ENCODE measurements around the gene PRKCH.

PRKCH gene

GRCh38 chr14:61551384-61551783, 230.0 kb downstream of the PRKCH start:
- no peak for DNase-seq (ENCODE audit: low read depth in 2 of 2)

- DNase-seq (ENCODE audit: low read depth in 2 of 2) = no peak
Observed at GRCh38 chr14:61552241-61552640, 230.9 kb downstream of the PRKCH start.

DNA sequence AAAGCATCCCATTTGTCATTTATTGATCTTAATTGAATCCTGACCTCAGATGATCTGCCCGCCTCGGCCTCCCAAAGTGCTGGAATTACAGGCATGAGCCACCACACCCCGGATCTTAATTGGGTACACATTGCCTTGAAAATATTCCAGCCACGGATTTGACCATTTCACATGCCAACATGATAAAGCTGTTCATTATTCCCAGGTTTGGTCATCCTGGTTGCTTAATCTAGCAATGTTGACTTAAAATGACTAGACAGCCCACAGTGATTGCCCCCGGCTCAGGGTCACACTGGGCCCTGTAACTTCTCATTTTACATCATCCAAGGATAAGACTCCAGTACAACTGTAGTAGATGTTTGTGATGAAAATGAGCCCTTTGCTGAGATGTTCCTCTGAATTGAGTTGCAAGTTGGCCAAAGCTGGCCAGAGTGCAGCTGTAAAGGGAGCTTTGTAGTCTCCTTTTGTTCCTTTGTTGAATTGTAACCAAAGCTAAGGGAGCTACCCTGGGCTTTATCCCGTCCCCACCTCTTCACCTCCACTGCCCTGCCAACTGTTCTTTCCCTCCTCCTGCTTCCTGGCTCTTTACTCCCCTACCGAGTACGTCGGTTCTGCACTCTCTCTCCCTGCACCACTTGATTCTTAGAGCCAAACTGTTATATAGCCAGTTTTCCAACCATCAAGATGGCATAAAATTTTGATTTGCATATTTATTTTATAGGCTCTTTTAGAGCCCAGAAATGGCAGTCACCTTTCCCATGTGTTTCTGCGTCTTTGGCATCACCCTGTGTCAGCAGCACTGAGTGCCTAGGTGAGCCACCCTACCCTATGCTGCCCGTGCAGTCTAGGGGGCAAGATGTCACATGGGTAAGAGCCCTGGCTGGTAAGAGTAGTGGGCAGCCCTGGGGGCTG, 232.6 kb downstream of the PRKCH start:
- DNase-seq (ENCODE audit: low read depth in 2 of 2) = no peak

DNA sequence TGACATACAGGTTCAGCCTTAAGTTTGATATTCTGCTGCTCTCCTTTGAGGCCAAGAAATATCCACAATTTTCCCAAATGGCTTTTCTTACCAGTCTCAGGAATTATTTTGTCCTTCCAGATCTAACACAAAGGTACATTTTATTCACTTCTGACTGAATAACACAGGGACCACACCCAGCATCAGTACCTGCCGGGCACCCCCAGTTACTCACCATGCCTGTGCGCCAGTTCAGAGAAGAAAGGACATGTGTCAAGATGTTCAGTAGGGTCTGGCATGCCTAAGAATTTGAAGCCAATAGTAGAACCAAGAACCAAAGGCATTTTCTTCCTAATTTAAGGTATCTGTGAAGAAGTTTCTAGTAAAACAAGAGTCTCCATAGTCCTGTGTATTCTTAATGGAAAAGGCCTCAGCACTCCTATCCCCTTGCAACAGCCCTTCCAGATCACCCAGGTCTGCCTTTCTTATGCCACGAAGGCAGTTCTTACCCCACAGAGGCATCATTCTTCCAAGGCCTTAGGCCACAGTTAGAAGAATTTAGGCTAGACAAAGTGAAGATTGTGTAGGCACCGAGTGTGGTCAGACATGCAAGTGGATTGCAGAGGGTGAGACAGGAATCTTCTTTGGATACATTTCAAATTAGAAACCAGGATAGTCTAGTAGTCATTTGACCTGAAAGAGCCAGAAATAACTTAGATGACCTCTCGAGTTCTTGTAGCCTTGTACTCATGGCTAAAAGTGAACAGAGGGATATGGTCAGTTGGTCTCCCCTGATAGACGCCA, 233.9 kb downstream of the PRKCH start:
- DNase-seq (ENCODE audit: low read depth in 2 of 2) = no peak

DNA sequence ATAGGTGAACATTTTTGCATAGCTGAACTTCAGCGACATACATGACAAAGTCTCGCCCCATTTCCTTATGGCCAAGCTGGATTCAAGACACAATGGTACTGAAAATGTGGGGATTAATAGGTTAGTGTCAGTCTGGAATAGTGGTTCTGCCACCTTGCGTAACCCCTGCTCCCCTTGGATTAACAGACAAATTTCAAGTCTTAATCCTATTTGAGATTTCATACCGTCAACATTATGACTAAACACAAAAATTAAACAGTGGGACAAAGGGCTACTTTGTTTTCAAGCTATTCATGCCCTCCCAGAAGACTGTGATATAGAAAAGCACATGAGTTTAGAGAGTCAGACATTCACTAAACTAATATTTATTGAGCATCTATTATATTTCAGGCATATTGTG, 235.1 kb downstream of the PRKCH start:
- DNase-seq (ENCODE audit: low read depth in 2 of 2) = no peak

DNA sequence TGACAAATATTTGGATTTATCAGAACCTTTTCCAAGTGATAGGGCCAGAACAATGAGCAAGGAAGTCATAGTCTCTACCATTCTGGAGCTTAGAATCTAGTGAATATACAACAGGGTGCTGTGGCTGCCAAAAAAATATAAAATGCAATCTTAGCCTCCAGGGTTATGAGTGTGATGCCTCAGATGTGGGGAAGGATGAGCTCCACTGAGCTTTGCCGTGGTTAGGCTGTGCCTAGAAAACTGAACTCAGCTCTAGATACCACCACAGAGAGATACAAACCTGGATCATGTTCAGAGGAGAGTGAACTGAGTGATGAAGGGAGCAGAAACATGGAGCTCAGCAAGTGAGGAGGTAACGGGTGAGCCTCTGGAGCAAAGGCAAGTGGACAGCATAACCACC, 235.9 kb downstream of the PRKCH start:
- DNase-seq (ENCODE audit: low read depth in 2 of 2) = no peak

- DNase-seq (ENCODE audit: low read depth in 2 of 2) = no peak
Observed at GRCh38 chr14:61557854-61558253, 236.5 kb downstream of the PRKCH start.

- DNase-seq (ENCODE audit: low read depth in 2 of 2) = no peak
Observed at GRCh38 chr14:61558271-61558670, 236.9 kb downstream of the PRKCH start.

GRCh38 chr14:61559641-61560201, 238.3 kb downstream of the PRKCH start:
- DNase-seq (ENCODE audit: low read depth in 2 of 2) = no peak

GRCh38 chr14:61560323-61560722, 238.9 kb downstream of the PRKCH start:
- no peak for DNase-seq (ENCODE audit: low read depth in 2 of 2)

DNA sequence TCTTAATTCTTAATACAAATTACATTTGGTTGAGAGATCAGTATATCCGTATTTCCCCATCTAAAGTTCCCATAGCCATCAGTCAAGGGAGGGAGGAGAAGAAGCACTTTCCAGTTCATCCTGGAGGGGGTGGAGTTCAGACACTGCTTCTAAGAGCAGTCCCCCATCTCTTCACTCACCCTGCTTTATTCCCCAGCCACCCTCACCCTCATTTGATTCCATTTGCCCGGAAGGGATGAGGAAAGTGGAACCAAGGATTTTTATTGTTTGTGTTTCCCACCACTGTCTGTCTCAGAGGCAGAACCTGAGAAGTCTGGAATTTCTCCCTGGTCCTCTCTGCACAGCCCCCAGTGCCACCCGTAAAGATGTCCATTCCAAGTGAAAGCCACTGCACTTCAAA, 239.7 kb downstream of the PRKCH start:
- DNase-seq (ENCODE audit: low read depth in 2 of 2) = no peak

DNA sequence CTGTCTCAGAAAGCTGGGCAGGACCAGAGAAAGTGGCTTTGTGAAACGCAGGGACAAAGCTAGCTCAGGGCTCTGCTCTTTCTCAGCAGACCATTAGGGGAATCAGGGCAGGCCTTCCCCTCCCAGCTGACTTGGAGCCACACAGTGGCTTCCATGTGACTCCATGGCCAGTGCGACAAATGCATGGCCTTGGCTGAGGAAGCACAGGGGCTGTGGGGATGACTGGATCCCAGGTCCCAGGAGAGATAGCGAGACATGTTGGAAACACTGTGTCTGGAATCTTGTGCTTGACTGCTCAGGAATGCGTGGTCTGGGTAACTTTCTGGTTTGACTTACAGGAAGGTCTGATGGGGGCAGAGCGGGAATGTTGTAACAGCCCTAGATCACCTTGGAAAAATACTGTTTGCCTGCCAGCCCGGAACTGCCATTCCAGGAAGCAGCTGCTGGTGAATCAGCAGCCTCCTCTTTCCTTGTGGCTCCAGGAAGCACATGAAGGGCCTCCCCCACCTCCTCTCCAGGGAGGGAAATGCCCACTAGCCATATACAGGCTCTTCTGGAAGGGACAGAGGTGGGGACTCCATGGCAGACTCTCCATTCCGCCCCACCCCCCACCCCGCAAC, 240.4 kb downstream of the PRKCH start:
- no peak for DNase-seq (ENCODE audit: low read depth in 2 of 2)

GRCh38 chr14:61562321-61563161, 241.2 kb downstream of the PRKCH start:
- DNase-seq (ENCODE audit: low read depth in 2 of 2) = no peak

DNA sequence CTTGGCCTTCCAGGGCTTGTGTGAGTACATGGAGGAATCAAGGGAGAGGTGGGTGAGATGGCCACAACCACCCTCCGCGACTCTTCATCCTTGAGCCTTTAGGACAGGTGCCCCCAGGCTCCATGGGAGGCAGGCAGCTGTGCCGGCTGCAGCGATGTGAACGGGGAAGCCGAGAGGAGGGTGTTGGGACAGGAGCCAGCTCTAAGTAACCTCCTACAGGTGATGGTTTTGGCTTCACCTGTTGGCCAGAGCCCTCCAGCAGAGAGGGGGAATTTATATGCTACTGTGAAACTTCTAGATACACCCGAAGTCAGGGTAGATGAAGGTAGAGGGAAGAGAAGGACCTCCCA, 241.8 kb downstream of the PRKCH start:
- DNase-seq (ENCODE audit: low read depth in 2 of 2) = no peak

GRCh38 chr14:61563880-61564617, 242.7 kb downstream of the PRKCH start:
- DNase-seq (ENCODE audit: low read depth in 2 of 2) = no peak

DNA sequence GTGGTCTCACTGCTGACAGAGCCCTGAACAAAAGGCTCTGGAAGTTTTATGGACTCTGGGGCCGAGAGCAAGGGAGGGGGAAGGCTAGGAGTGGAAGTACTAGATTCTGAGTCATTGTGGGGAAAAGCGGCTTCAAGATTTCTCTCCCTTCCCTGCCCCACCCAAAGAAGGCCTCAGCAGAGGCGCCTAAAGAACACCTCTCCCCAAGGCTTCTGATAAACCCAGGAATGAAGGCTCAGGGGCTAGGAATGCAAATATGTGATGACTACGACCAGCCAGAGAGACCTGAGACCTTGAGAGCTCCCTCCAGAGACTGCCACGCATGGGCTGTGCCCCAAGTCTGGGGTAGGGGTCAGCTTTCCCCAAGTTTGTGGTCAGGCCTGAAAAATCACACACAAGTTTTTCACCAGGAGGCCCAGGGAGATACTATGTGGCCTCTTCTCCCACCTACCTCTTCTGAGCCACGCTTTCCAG, 243.3 kb downstream of the PRKCH start:
- DNase-seq (ENCODE audit: low read depth in 2 of 2) = no peak

- DNase-seq (ENCODE audit: low read depth in 2 of 2) = no peak
Observed at GRCh38 chr14:61565181-61565580, 243.8 kb downstream of the PRKCH start.

DNA sequence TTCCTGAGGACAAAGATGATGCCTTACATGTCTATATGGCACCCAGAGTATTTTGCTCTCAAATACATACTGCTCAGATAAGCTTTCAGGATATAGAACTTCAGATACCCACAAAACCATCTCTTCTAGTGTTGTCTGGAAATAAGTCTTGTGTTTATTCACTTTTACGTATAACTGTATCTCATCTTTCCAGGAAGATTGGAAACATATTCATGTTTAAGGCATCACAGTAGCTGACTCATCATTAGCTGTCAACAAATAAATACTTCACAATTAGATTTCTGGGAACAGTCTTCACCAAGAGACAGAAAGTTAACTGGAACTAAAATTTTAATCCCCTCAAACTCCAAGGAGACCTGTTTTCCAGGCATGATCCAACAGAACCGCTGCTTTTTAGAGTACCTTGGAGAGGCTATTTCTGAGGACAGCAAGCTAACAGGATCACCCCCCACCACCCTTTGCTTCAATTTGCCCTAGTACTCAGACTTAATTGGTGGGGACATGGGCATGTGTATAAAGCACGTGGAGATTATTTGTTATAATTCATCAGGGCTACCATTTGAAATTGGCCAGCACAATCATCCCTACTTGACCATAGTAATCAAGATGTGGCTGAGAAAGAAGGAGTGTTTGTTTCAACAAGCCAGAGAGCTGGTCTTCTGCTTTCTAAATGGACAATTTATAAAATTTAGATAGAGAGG, 244.6 kb downstream of the PRKCH start:
- DNase-seq (ENCODE audit: low read depth in 2 of 2) = no peak

GRCh38 chr14:61566537-61567225, 245.3 kb downstream of the PRKCH start:
- DNase-seq (ENCODE audit: low read depth in 2 of 2) = no peak
